CD4-positive, alpha-beta T cell treated with Interleukin-15 for 1 hour (primary cell): ENCODE data around the gene CARS2.
"Not testable (repeated sequence)": the region's sequence is repeated elsewhere in the genome, so short reads cannot be mapped to it uniquely, and the experiment has no call there.

Experiments
- DNase-seq: peaks from one replicate; pipeline ENCODE4 v3.0.0-alpha.2; 2020

The CARS2 gene

DNA sequence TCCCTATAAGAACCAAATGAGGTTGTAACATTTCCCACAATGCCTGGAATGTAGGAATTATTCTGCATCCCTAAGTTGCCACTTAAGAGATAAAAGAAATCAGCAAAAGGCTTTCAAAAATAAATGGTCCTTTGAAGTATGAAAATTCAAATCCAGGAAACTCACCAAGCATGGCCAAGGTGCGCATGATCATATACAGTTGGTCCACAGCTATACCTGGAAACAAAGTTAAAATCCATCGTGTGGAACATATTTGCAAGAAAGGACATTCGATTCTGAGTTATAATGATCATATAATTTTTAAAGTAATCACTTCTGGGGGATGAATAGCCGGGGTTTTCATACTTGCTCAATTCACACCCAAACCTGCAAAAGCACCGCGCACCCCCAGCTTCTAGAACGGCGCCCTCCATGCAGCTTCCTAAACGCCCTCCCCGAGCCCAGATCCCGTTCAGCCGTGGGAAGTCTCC lies 525 bp downstream of the CARS2 start:
- no peak for DNase-seq

DNA sequence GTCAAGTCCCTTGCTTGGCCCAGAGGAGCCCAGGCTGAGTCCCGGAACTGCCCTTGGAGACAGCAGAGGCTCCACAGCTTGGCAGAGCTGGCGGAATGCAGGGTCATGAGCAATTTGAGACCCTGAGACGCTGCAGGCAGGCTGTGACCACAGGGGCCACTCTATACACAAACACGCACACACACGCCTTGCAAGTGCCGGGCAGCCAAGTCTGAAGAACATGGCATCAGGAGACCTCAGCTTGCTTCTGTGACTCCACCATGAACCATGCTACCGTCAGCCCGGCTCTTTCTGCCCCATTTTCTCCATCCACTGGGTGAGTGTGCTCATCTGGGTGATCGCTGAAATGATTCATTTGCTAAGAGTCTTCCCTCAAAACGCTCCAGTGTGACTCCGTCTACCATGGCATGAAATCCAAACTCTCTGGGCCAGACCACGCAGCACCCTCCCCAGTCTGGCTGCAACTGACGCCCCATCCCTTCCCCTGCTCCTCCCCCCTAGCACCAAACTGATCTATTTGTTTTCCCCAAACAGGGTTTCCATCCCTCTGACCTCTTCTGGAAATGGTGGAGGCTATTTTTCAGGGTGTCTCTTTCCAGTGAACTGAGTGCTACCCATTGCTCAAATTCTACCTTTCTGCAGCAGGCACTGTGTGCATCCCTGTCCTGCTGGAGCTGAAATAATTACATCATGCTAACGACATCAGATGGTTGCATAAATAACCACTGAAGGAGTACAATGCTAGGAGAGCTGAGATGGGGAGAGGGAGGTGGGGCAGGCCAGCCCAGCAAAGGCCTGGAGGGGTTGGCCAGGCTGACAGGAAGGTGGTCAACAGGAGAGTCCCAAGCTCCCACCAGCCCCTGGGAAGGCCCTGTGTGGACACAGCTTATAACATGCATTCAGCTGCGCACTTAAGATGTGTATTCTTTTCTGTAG lies 3.1 kb downstream of the CARS2 start:
- DNase-seq, result no peak

DNA sequence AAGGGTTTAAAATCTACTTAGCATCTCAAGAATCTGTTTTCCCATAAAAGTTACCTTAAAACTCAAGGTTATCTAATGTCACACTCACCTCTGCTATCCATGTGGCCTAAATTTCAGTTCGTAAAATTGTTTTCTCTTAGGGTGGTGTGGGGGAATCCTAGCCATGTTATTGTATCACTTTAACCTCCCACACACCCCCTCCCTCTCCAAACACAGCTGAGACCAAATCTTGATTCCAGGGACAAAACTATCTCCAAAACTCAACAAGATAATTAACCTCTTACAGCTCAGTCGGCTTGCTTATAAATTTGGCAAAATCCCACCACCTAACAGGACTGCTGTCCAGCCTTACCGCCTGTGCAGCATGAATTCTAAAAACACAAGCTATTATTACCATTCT lies 3.8 kb downstream of the CARS2 start:
- no peak for DNase-seq

- DNase-seq, result not testable (repeated sequence)
Observed at GRCh38 chr13:110701061-110701460, 4.9 kb downstream of the CARS2 start.

DNA sequence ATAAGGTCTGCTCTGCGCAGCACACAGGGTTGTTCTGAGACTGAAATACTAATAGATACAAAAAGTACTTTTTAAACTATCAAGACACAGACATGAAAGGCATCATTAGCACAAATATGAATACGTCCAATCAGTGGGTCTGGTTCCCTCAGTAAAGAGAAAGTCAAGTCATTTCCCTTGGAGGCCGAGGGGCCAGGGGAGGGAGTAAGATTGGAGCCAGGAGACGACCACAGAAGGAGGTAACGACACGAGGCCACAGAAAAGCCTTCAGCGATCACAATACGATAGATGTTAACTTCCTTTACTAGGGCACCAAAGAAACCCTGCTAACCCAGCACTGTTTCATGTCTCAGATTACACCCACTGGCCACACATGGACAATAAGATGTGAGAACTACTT lies 5.3 kb downstream of the CARS2 start:
- DNase-seq, result no peak

GRCh38 chr13:110700186-110700585 lies 5.7 kb downstream of the CARS2 start:
- DNase-seq, result no peak

DNA sequence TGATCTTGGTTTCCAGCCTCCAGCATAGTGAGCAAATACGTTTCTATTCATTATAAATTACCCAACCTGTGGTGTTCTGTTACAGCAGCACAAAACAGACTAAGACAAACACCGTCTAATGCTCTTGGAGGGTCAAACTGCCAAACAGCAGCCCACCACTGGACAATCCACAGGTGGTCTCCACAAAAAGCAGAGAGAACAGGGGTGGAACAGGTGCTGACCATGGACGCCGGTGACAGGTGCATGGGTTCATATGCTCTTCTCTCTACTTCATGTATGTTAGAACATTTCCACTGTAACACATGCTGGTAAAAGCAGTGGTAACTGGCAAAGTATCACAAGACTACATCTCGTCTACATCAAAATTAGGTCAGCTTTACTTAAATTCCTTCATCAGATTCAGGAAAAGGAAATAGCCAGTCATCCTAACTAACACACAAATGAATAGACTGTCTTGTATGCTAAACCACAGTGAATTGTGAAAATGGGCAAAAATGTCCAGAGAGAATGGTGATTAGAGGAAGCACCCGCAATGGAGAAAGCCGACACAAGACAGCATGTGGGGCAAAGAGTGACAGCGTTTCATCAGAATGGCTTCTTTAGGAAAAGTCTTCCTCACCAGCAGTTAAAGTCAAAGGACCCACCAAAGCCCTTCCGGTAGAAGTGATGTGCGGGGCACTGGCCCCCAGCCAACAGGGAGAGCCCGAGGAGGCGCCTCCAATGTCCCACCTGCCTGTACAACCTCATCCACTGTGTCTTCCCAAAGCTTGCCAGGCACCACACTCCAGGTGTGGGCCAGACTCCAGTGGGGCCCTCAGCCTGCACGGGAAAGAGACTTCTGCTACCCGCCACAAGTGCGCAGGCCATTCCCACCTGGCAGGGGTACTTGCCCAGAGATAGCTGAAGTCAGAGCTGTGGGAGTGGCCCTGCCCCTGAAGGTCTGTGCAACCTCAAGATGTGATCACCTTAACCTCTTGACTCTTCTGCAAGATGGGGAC lies 6.5 kb downstream of the CARS2 start:
- DNase-seq, result no peak

DNA sequence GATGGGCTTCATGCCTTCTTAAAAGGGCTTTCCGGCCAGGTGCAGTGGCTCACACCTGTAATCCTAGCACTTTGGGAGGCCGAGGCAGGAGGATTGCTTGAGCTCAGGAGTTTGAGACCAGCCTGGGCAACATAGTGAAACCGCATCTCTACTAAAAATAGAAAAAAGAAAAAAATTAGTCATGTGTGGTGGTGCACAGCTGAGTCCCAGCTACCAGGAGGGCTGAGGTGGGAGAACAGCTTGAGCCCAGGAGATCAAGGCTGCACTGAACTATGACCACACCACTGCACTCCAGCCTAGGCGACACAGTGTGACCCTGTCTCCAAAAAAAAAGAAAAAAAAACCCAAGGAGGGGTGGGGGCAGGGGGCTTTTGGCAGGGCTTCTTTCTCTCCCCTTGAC lies 7.2 kb downstream of the CARS2 start:
- DNase-seq, result no peak

GRCh38 chr13:110697842-110698241 lies 8.1 kb downstream of the CARS2 start:
- no peak for DNase-seq

- DNase-seq, result no peak
Observed at GRCh38 chr13:110696776-110697175, 9.1 kb downstream of the CARS2 start.

- DNase-seq, result not testable (repeated sequence)
Observed at GRCh38 chr13:110695774-110696173, 10.1 kb downstream of the CARS2 start.

DNA sequence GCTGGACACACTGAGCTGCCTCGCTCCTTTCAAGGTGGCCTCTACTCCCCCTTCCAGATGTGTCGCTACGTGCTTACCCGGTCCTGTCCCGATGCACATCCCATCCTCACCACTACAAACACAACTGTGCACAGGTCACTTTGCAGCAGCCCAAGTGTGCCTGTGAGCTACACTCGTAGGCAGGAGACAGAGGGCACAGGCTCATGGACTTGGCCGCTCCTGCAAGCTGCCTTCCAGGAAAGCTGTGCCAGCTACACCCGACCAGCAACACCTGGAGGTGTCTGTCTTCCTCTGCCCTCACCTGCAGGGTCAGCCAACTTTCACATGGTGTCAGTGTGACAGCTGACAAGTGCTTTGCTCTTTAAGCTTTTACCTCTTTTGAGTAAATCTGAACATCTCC lies 15.4 kb downstream of the CARS2 start:
- no peak for DNase-seq

DNA sequence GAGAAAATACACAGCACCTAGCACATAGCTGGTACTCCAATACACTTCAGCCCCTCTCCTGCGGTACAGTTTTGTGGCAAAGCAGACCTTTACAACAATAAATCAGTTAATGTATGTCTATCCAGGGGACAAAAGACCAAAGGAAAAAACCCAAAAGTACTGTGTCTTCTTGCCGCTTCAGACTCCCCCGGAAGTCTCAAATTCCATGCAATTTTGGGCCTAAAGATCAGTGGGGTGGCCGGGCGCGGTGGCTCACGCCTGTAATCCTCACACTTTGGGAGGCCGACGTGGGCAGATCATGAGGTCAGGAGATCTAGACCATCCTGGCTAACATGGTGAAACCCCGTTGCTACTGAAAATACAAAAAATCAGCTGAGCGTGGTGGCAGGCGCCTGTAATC lies 16.2 kb downstream of the CARS2 start:
- no peak for DNase-seq

DNA sequence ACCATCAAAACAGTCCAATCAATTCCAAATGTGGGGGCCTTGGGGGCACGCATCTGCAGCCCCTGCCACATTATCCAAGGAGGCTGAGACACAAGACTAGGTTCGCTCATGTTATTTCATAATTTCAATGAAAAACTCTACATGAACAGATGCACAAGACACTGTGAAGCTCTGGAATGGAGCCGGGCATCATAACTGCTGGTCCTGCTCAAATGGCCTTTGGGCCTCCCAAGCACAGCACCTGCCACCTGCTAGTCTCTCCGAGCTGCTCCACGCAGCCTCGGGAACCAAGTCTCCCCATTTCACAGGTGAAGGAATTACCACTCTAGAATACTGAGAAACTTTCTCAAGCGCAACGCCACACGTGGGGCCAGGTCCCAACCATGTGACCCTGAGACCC lies 16.9 kb downstream of the CARS2 start:
- DNase-seq, result no peak

GRCh38 chr13:110687736-110688135 lies 18.2 kb downstream of the CARS2 start:
- DNase-seq, result no peak

DNA sequence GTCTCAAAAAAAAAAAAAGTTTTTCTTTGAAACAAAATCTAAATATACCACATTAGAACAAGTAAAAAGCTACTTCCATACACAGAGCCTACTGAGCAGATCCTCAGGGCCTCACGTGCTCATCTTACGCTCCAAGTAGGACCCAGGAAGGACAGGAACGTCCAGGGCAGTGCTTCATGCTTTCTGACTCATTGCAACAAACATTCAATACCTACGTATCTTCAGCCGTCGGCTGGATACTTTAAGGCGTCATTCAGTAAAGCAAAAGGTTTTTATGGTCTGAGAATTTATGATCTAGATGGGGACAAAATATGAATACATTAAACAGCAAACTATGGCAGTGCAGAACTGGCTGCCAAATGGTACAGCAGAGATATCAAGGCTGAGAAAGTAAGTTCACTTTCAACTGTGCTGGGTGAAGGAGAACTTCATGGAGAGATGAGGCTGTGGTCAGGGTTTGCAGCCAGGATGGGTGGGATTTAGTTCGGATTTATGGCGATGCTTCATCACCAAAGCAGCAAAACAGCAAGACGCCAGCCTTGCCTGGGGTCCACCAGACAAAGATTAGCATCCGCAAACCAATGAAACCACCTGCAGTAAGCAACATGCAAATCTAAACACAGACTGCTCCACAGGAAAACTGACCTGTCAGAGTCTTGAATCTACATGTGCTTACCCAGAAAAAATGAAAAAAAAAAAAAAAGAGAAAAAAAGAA lies 20.5 kb downstream of the CARS2 start:
- no peak for DNase-seq

- no peak for DNase-seq
Observed at GRCh38 chr13:110684388-110685056, 21.4 kb downstream of the CARS2 start.

GRCh38 chr13:110683921-110684320 lies 22.0 kb downstream of the CARS2 start:
- DNase-seq, result no peak

DNA sequence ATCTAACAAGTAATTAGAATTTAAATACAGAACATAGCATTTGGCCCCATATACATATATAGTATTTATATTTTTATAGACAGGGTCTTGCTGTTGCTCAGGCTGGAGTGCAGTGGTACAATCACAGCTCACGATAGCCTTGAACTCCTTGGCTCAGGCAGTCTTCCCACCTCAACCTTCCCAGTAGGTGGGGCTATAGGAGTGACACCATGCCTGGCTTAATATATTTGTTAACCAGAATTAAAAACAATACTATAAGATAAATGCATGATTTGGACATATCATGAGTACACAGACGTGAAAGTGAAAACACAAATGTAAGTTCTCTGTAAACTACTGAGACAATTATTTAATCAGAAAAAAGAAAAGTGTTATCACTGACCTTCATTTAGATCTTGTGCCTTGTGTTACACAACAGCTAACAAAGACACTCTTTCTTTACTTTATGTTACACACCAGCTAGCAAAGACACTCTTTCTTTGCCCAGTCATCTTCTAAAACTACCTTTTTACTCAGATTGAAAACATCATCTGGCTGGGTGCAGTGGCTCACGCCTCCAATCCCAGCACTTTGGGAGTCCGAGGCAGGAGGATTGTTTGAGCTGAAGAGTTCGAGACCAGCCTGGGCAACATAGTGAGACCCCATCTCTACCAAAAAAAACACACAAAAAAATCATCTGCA lies 22.6 kb downstream of the CARS2 start:
- DNase-seq, result no peak

DNA sequence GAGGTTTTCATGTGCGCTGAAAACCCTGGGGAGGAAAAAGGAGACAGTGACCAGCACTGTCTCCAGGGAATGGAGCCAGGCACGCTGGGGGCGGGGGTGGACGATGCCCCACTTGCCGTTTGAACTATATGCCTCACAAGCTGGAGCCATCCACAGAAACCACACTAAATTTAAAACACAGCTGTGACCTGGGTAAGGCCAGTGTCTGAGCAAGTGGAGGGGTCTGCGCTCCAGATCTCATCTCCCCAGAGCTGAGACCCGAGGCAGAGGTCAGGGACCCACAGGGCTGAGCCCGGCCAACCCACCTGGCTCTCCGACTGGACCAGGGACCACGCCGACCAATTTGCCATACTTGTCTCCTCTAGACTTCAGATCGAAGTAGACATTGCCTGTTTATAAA lies 23.2 kb downstream of the CARS2 start:
- DNase-seq, result no peak

GRCh38 chr13:110681868-110682550 lies 23.9 kb downstream of the CARS2 start:
- DNase-seq, result no peak
